ENCODE measurements around the gene NADSYN1. TPM values are rescaled to one million over a fixed set of nuclear protein-coding genes. Genes with fewer than 3 reads are reported as not detected.
"Not testable (repeated sequence)": the region's sequence is repeated elsewhere in the genome, so short reads cannot be mapped to it uniquely, and the experiment has no call there.

The NADSYN1 gene
- total and polyA plus RNA-seq, 2 of the 13 experiments (the other 11 are each of a cell fraction or from before 2014, with no cell fraction given): 35.7 to 51.5 TPM

GRCh38 chr11:71534711-71535608, 82.0 kb downstream of the NADSYN1 start (continued):
- TF ChIP-seq LCORL (IDR thresholded peaks at IDR 0.05): not testable (repeated sequence)
- peak; percentile 57 for TF ChIP-seq LCORL (CRISPR knock-in tag; IDR thresholded peaks at IDR 0.05)
- peak; percentile 95 for TF ChIP-seq RXRB (CRISPR knock-in tag; IDR thresholded peaks at IDR 0.05; ENCODE audit: borderline replicate concordance)
- peak; percentile 65 for TF ChIP-seq ZNF501 (CRISPR knock-in tag; IDR thresholded peaks at IDR 0.05)
- TF ChIP-seq NKX3-1 (CRISPR knock-in tag; IDR thresholded peaks at IDR 0.05): 0 out of 2 replicates have a peak, but pooled peaks have one; percentile 47
- peak; percentile 93 for TF ChIP-seq MED1 (CRISPR knock-in tag; IDR thresholded peaks at IDR 0.05)
- TF ChIP-seq ARNTL (CRISPR knock-in tag; IDR thresholded peaks at IDR 0.05): peak; percentile 80; the same call in 1 of the 2 replicates
- peak; percentile 35; the same call in 1 of the 2 replicates for TF ChIP-seq SAP130 (CRISPR knock-in tag; IDR thresholded peaks at IDR 0.05; ENCODE audit: low read depth)
- TF ChIP-seq FOXP4 (CRISPR knock-in tag; IDR thresholded peaks at IDR 0.05): peak; percentile 81
- 0 out of 2 replicates have a peak, but pooled peaks have one; percentile 21 for TF ChIP-seq MAF1 (CRISPR knock-in tag; IDR thresholded peaks at IDR 0.05; ENCODE audit: borderline replicate concordance)
- peak; percentile 20; the same call in 1 of the 2 replicates for TF ChIP-seq AKAP8 (CRISPR knock-in tag; IDR thresholded peaks at IDR 0.05)
- 0 out of 2 replicates have a peak, but pooled peaks have one; percentile 35 for TF ChIP-seq ZNF160 (CRISPR knock-in tag; IDR thresholded peaks at IDR 0.05)
- peak; percentile 16; the same call in 1 of the 2 replicates for TF ChIP-seq ZMYM4 (CRISPR knock-in tag; IDR thresholded peaks at IDR 0.05)
- peak in 1 of 2 experiments; percentile 44; a peak in 1 of 4 replicates for TF ChIP-seq POLR2A (IDR thresholded peaks at IDR 0.05; ENCODE audit: insufficient read depth in 1 of 2, low read depth in 2 of 2, low read length in 2 of 2)
